Measurements from ENCODE around the gene RPRD2. TPM values are rescaled to one million over a fixed set of nuclear protein-coding genes. Genes with fewer than 3 reads are reported as not detected.
"Not testable (repeated sequence)": the region's sequence is repeated elsewhere in the genome, so short reads cannot be mapped to it uniquely, and the experiment has no call there.

Gene RPRD2
- total RNA-seq (1 to 10 TPM; 8.8 to 9.7 TPM), polyA plus RNA-seq (1 to 10 TPM; 5.4 to 7.2 TPM)

DNA sequence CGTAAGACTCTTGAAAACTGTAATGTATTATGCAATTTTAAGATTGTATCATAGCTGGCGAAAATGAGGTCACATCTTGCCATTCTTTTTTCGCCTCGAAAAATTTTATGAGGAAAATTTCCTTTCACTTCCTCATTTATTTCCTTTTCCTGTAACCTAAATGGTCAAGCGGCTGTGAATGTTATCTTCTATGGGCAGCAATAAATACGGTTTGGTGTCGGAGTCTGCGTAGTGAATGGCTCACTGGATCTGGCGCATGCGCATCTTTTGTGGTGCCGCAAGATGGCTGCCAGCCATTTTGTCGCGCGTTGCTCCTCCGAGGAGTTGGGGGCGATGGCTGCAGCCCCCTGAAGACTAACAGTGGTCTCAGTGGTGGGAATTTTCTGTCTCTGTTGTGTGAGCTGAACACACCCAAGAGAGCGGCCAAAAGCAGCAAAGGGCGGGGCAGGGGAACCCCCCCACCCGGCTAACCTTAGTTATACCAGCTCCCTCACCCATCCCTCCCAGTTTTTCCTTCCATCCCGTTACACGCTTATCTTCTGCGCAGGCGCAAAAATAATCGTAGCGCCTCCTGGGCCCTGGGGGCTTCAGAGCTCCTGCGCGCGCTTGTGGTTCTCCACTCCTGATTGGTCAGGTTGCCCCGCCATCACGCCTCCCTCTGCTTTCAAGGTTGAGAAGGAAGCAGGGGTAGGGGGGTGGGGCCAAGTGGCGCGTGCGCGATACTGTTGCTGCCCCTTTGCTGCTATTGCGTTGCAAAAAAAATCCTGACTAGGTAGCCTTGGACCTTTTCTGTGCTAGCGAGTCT lies at the start of gene RPRD2:
Gene RPRD2 (plus strand): TSS at position 722 of the 805 bp plus-strand sequence. CDS start 568 bp downstream, outside the sequence.
- H3K36me3 ChIP-seq (ENCODE audit: control insufficient read depth in 4 of 4, insufficient read depth in 3 of 4, low read depth in 1 of 4, low read length in 3 of 4) = no peaks in the 10 kb centered on the region
- peak within 1 kb of the TSS; percentile 74 to 97 (median 81) for H3K4me3 ChIP-seq (ENCODE audit: low read depth in 1 of 3, low read length in 3 of 3)
- H3K27me3 ChIP-seq (ENCODE audit: control insufficient read depth in 4 of 4, insufficient read depth in 4 of 4, low read length in 3 of 4) = no peaks in the 10 kb centered on the region
- peak; percentile 100 for TF ChIP-seq YY1 (IDR thresholded peaks at IDR 0.05)
- TF ChIP-seq, protein P1, sequence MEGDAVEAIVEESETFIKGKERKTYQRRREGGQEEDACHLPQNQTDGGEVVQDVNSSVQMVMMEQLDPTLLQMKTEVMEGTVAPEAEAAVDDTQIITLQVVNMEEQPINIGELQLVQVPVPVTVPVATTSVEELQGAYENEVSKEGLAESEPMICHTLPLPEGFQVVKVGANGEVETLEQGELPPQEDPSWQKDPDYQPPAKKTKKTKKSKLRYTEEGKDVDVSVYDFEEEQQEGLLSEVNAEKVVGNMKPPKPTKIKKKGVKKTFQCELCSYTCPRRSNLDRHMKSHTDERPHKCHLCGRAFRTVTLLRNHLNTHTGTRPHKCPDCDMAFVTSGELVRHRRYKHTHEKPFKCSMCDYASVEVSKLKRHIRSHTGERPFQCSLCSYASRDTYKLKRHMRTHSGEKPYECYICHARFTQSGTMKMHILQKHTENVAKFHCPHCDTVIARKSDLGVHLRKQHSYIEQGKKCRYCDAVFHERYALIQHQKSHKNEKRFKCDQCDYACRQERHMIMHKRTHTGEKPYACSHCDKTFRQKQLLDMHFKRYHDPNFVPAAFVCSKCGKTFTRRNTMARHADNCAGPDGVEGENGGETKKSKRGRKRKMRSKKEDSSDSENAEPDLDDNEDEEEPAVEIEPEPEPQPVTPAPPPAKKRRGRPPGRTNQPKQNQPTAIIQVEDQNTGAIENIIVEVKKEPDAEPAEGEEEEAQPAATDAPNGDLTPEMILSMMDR (IDR thresholded peaks at IDR 0.05; ENCODE audit: low read depth, low read length, missing input control) = no peak
- TF ChIP-seq, protein P2, sequence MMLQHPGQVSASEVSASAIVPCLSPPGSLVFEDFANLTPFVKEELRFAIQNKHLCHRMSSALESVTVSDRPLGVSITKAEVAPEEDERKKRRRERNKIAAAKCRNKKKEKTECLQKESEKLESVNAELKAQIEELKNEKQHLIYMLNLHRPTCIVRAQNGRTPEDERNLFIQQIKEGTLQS (IDR thresholded peaks at IDR 0.05) = peak; percentile 76
- TF ChIP-seq, protein P3, sequence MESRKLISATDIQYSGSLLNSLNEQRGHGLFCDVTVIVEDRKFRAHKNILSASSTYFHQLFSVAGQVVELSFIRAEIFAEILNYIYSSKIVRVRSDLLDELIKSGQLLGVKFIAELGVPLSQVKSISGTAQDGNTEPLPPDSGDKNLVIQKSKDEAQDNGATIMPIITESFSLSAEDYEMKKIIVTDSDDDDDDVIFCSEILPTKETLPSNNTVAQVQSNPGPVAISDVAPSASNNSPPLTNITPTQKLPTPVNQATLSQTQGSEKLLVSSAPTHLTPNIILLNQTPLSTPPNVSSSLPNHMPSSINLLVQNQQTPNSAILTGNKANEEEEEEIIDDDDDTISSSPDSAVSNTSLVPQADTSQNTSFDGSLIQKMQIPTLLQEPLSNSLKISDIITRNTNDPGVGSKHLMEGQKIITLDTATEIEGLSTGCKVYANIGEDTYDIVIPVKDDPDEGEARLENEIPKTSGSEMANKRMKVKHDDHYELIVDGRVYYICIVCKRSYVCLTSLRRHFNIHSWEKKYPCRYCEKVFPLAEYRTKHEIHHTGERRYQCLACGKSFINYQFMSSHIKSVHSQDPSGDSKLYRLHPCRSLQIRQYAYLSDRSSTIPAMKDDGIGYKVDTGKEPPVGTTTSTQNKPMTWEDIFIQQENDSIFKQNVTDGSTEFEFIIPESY (IDR thresholded peaks at IDR 0.05) = peak; percentile 12
- peak; percentile 57 to 93 for TF ChIP-seq JUND (IDR thresholded peaks at IDR 0.05)
- TF ChIP-seq, protein P4, sequence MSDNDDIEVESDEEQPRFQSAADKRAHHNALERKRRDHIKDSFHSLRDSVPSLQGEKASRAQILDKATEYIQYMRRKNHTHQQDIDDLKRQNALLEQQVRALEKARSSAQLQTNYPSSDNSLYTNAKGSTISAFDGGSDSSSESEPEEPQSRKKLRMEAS (IDR thresholded peaks at IDR 0.05) = peak; percentile 51
- TF ChIP-seq FOXA2 (IDR thresholded peaks at IDR 0.05) = no peak
- TF ChIP-seq SP1 (IDR thresholded peaks at IDR 0.05) = peak; percentile 68
- TF ChIP-seq HNF4A (conservative IDR thresholded peaks at IDR 0.05) = peak; percentile 29 to 34
- TF ChIP-seq, protein P5, sequence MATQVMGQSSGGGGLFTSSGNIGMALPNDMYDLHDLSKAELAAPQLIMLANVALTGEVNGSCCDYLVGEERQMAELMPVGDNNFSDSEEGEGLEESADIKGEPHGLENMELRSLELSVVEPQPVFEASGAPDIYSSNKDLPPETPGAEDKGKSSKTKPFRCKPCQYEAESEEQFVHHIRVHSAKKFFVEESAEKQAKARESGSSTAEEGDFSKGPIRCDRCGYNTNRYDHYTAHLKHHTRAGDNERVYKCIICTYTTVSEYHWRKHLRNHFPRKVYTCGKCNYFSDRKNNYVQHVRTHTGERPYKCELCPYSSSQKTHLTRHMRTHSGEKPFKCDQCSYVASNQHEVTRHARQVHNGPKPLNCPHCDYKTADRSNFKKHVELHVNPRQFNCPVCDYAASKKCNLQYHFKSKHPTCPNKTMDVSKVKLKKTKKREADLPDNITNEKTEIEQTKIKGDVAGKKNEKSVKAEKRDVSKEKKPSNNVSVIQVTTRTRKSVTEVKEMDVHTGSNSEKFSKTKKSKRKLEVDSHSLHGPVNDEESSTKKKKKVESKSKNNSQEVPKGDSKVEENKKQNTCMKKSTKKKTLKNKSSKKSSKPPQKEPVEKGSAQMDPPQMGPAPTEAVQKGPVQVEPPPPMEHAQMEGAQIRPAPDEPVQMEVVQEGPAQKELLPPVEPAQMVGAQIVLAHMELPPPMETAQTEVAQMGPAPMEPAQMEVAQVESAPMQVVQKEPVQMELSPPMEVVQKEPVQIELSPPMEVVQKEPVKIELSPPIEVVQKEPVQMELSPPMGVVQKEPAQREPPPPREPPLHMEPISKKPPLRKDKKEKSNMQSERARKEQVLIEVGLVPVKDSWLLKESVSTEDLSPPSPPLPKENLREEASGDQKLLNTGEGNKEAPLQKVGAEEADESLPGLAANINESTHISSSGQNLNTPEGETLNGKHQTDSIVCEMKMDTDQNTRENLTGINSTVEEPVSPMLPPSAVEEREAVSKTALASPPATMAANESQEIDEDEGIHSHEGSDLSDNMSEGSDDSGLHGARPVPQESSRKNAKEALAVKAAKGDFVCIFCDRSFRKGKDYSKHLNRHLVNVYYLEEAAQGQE (IDR thresholded peaks at IDR 0.05) = no peak
- TF ChIP-seq HNF4G (IDR thresholded peaks at IDR 0.05) = no peak
- TF ChIP-seq NR2F2 (IDR thresholded peaks at IDR 0.05) = peak; percentile 24
- peak; percentile 29 to 44 for TF ChIP-seq GABPA (IDR thresholded peaks at IDR 0.05 in 1 of 2, conservative IDR thresholded peaks at IDR 0.05 in 1 of 2)
- TF ChIP-seq TAF1 (conservative IDR thresholded peaks at IDR 0.05) = peak; percentile 77
- TF ChIP-seq EGR1 (IDR thresholded peaks at IDR 0.05; ENCODE audit: low read depth in 2 of 2) = no peak
- no peak for TF ChIP-seq FOXA1 (IDR thresholded peaks at IDR 0.05)
- TF ChIP-seq RAD21 (IDR thresholded peaks at IDR 0.05) = peak in 1 of 2 donors; percentile 18
- TF ChIP-seq RXRA (IDR thresholded peaks at IDR 0.05) = peak in 1 of 2 donors; percentile 5
- H3K9me3 ChIP-seq (ENCODE audit: control insufficient read depth in 4 of 4, low read length in 3 of 4) = no peaks in the 10 kb centered on the region
- H3K27ac ChIP-seq (ENCODE audit: low read depth in 1 of 2, low read length in 2 of 2) = peak within 1 kb of the TSS; percentile 97 to 98
- H3K4me1 ChIP-seq (ENCODE audit: control insufficient read depth in 4 of 4, insufficient read depth in 4 of 4, low read length in 3 of 4) = peaks cover 0 to 10% (median 6%) of the 10 kb centered on the region in 4 donors
- H3K9ac ChIP-seq (ENCODE audit: low read depth in 1 of 2, low read length in 2 of 2) = peak within 1 kb of the TSS; percentile 87 to 97
- DNase-seq (ENCODE audit: low spot score) = peak; percentile 94
- under 1% methylated on average over 36 of the region's 36 CpGs for WGBS

DNA sequence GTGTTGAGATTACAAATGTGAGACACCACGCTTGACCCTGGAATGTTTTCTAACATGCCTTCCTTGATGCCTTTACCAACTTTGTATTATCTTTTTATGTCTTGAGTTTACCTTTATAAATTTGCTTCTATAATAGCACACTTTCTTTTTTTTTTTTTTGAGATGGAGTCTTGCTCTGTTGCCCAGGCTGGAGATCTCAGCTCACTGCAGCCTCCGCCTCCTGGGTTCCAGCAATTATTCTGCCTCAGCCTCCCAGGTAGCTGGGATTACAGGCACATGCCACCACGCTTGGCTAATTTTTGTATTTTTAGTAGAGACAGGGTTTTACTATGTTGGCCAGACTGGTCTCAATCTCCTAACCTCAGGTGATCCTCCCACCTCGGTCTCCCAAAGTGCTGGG lies 49.3 kb upstream of the RPRD2 start:
- not testable (repeated sequence) for H3K27ac ChIP-seq (ENCODE audit: low read depth in 1 of 2, low read length in 2 of 2); H3K36me3 ChIP-seq (ENCODE audit: control insufficient read depth in 4 of 4, insufficient read depth in 3 of 4, low read depth in 1 of 4, low read length in 3 of 4); H3K27me3 ChIP-seq (ENCODE audit: control insufficient read depth in 4 of 4, insufficient read depth in 4 of 4, low read length in 3 of 4); H3K4me3 ChIP-seq (ENCODE audit: low read depth in 1 of 3, low read length in 3 of 3); H3K9ac ChIP-seq (ENCODE audit: low read depth in 1 of 2, low read length in 2 of 2); H3K4me1 ChIP-seq (ENCODE audit: control insufficient read depth in 4 of 4, insufficient read depth in 4 of 4, low read length in 3 of 4); H3K9me3 ChIP-seq (ENCODE audit: control insufficient read depth in 4 of 4, low read length in 3 of 4); DNase-seq (ENCODE audit: low spot score)
- WGBS = 95% methylated on average over 4 of the region's 4 CpGs

All from liver (tissue), 9 donors.